Endothelial cell of umbilical vein (primary cell): ENCODE measurements around the gene NT5C1A.

Source experiments
- CTCF ChIP-seq, 2 donors: IDR thresholded peaks; 1 replicate in 1 of 2; 2 replicates in 1 of 2; pipeline ENCODE4 v1.5.1; 2011; ENCODE audit warnings: low read length in 2 of 2, mild to moderate bottlenecking in 2 of 2, moderate library complexity in 2 of 2, control low read depth in 1 of 2, inconsistent platforms in 1 of 2, low read depth in 1 of 2; ENCODE audit not compliant: insufficient read depth in 1 of 2; ENCODE audit errors: extremely low read depth in 1 of 2
- EZH2 ChIP-seq: IDR thresholded peaks from 2 replicates; pipeline ENCODE4 v1.6.1; 2012; ENCODE audit warnings: borderline replicate concordance, low read depth, mild to moderate bottlenecking, moderate library complexity, low read length, inconsistent platforms; ENCODE audit not compliant: severe bottlenecking
- JUN ChIP-seq: IDR thresholded peaks from 2 replicates; pipeline ENCODE4 v1.6.1; 2011; ENCODE audit warnings: borderline replicate concordance, low read depth; ENCODE audit not compliant: insufficient read length, insufficient read depth
- MAX ChIP-seq: IDR thresholded peaks from 2 replicates; pipeline ENCODE4 v1.6.1; 2011; ENCODE audit not compliant: insufficient read depth, insufficient read length
- POLR2A ChIP-seq: IDR thresholded peaks from 2 replicates; pipeline ENCODE4 v1.6.1; 2012; ENCODE audit warnings: low read depth, mild to moderate bottlenecking, control low read depth, low read length

GRCh38 chr1:39666772-39667171, 5.1 kb downstream of the NT5C1A start:
- no peak for TF ChIP-seq EZH2
- no peak for TF ChIP-seq CTCF (IDR thresholded peaks at IDR 0.05; ENCODE audit: extremely low read depth in 1 of 2, insufficient read depth in 1 of 2, low read depth in 1 of 2, low read length in 2 of 2)
- no peak for TF ChIP-seq POLR2A
- no peak for TF ChIP-seq JUN
- TF ChIP-seq MAX = no peak
